Measurements from ENCODE around the gene ANKS1A.

GRCh38 chr6:35058358-35058675 is 169.3 kb downstream of the ANKS1A start:
- TF ChIP-seq, protein P1, sequence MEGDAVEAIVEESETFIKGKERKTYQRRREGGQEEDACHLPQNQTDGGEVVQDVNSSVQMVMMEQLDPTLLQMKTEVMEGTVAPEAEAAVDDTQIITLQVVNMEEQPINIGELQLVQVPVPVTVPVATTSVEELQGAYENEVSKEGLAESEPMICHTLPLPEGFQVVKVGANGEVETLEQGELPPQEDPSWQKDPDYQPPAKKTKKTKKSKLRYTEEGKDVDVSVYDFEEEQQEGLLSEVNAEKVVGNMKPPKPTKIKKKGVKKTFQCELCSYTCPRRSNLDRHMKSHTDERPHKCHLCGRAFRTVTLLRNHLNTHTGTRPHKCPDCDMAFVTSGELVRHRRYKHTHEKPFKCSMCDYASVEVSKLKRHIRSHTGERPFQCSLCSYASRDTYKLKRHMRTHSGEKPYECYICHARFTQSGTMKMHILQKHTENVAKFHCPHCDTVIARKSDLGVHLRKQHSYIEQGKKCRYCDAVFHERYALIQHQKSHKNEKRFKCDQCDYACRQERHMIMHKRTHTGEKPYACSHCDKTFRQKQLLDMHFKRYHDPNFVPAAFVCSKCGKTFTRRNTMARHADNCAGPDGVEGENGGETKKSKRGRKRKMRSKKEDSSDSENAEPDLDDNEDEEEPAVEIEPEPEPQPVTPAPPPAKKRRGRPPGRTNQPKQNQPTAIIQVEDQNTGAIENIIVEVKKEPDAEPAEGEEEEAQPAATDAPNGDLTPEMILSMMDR (IDR thresholded peaks at IDR 0.05) = no peak
- TF ChIP-seq POLR2A (IDR thresholded peaks at IDR 0.05) (no peak), EP300 (IDR thresholded peaks at IDR 0.05) (no peak)

Data from ovary (tissue), 3 donors.